GM12878 (cell line): Measurements from ENCODE around the gene SMIM38.

ENCODE experiments used
- BACH1 ChIP-seq: fragments of 450-650 bp; IDR thresholded peaks from 2 replicates; pipeline ENCODE4 v1.6.1; 2017; ENCODE audit warnings: mild to moderate bottlenecking, borderline replicate concordance
- NBN ChIP-seq: fragments of 450-650 bp; IDR thresholded peaks from 2 replicates; pipeline ENCODE4 v1.6.1; 2016
- POLR2A ChIP-seq: IDR thresholded peaks from 2 replicates; pipeline ENCODE4 v1.6.1; 2011; ENCODE audit warnings: low read depth, mild to moderate bottlenecking, low read length
- PRDM15 ChIP-seq: fragments of 450-650 bp; formaldehyde crosslinking; IDR thresholded peaks from 2 replicates; pipeline ENCODE4 v1.4.0; 2020; ENCODE audit warnings: mild to moderate bottlenecking, moderate library complexity
- ZZZ3 ChIP-seq: IDR thresholded peaks from 2 replicates; pipeline ENCODE4 v1.6.1; 2011; ENCODE audit warnings: low read depth; ENCODE audit not compliant: control insufficient read depth, insufficient read length
- TF ChIP-seq, protein P1 (sequence below), 3 experiments: IDR thresholded peaks in 2 of 3; conservative IDR thresholded peaks in 1 of 3; 2 replicates each; pipeline ENCODE4 v1.5.1; 2011; ENCODE audit warnings: low read depth in 3 of 3, low read length in 3 of 3, mild to moderate bottlenecking in 3 of 3, control low read depth in 2 of 3, moderate library complexity in 2 of 3, inconsistent platforms in 1 of 3, mixed read lengths in 1 of 3; ENCODE audit not compliant: control insufficient read depth in 2 of 3, insufficient read depth in 1 of 3; ENCODE audit errors: extremely low read depth in 1 of 3
- TF ChIP-seq, protein P2 (sequence below): fragments of 450-650 bp; IDR thresholded peaks from 2 replicates; pipeline ENCODE4 v1.6.1; 2016; ENCODE audit warnings: mild to moderate bottlenecking

DNA sequence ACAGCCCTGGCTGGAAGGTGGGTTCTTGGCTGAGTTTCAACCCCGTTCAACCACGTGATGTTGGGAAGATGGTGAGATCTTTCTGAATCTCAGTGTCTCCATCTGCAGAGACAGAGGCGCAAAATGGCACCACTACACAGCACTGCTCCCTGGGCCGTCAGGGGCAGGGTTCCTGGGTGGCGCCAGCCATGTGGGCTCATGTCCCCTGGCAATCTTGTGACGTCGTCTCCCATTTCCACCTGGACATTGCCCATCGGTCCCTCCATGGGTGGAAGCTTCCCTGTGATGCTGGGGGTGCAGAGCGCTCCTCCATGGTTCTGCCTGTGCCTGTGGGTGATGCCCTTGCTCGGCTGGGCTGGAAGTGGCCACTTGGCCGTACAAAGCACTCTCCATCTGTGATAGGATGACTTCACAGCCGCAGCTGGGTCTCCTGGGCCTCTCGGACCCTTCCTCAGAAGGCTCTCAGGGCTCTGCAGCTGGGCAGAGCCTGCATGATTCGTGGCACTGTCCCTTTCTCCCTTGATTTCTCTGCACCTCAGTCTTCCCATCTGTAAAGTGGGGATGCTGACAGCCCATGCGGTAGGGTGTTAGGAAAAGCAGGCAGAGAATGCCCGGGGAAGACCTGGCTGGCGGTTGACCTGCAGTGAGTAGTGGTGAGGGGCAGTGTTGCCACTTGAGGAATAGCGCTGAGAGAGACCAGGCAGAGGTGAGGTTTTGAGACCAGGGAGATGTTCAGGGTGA lies 35.2 kb downstream of the SMIM38 start:
- TF ChIP-seq, protein P1, sequence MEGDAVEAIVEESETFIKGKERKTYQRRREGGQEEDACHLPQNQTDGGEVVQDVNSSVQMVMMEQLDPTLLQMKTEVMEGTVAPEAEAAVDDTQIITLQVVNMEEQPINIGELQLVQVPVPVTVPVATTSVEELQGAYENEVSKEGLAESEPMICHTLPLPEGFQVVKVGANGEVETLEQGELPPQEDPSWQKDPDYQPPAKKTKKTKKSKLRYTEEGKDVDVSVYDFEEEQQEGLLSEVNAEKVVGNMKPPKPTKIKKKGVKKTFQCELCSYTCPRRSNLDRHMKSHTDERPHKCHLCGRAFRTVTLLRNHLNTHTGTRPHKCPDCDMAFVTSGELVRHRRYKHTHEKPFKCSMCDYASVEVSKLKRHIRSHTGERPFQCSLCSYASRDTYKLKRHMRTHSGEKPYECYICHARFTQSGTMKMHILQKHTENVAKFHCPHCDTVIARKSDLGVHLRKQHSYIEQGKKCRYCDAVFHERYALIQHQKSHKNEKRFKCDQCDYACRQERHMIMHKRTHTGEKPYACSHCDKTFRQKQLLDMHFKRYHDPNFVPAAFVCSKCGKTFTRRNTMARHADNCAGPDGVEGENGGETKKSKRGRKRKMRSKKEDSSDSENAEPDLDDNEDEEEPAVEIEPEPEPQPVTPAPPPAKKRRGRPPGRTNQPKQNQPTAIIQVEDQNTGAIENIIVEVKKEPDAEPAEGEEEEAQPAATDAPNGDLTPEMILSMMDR (IDR thresholded peaks at IDR 0.05 in 2 of 3, conservative IDR thresholded peaks at IDR 0.05 in 1 of 3; ENCODE audit: control insufficient read depth in 2 of 3, extremely low read depth in 1 of 3, insufficient read depth in 1 of 3, low read depth in 3 of 3, low read length in 3 of 3) = no peak
- TF ChIP-seq BACH1 = no peak
- no peak for TF ChIP-seq NBN
- no peak for TF ChIP-seq POLR2A
- TF ChIP-seq, protein P2, sequence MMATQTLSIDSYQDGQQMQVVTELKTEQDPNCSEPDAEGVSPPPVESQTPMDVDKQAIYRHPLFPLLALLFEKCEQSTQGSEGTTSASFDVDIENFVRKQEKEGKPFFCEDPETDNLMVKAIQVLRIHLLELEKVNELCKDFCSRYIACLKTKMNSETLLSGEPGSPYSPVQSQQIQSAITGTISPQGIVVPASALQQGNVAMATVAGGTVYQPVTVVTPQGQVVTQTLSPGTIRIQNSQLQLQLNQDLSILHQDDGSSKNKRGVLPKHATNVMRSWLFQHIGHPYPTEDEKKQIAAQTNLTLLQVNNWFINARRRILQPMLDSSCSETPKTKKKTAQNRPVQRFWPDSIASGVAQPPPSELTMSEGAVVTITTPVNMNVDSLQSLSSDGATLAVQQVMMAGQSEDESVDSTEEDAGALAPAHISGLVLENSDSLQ = no peak
- TF ChIP-seq ZZZ3 = no peak
- no peak for TF ChIP-seq PRDM15 (CRISPR knock-in tag)
